Stimulated activated CD4-positive, alpha-beta T cell treated with anti-CD3 and anti-CD28 coated beads, Interleukin-4, amount 100 ng/mL, for 1 hour (primary cell): ENCODE results near the gene GLIS1.

Source experiments
- DNase-seq: peaks from one replicate; pipeline ENCODE4 v3.0.0-alpha.2; 2020

Gene GLIS1

DNA sequence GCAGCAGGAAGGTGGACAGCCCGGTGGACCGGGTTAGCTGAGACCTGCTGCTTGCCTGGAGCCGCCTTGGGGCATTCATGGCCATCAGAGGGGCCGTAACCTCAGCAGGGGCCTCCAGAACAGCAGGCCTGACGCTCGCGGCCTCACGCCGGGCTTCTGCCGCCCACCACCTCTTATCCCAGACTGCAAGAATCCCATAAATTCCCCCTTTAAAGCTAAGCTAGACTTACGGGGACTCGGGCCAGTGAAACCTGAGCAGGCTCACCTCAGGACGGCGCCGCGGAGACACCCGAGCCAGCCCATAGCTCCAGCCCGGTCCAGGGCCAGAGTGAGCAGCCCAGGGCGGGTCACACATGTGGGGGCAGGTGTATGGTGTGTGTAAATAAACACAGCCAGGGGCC, 132.3 kb downstream of the GLIS1 start:
- no peak for DNase-seq

DNA sequence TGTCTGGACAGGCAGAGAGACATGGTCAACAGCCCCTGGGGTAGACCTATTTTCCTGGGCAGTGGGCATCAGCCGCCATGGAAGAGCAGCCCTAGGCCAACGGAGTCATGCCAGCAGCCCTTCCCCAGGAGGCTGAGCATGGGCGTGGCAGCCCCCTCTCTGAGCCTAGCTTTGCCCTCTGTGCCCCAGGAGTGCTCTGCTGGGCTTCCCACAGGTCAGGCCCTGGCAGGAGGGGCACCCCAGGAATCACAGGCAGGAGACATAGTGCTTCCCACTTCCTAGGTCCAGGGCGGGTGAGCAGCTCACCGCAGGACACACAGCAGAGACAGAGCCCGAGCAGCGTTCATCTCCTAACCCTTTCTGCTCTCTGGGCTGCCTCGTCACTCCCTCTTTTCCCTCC, 132.8 kb downstream of the GLIS1 start:
- DNase-seq = no peak

DNA sequence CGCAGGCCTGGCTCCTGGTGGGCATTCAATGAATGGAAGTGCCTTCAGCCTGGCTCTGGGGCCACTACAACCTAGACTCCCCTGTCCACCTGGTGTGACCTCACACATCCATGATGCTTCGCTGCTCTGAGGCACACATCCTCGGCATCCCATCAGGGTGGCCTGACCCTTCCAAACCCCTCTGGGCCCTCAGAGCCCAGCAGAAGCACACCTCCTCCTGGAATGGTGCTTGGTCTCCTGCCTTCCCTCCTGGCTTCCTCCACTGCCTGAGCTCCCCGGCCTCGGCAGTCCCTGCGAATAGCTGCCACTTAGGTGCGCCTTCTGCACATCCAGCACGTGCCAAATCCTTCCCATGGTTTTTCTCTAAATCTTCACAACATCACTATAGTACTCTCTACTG, 133.8 kb downstream of the GLIS1 start:
- no peak for DNase-seq

DNA sequence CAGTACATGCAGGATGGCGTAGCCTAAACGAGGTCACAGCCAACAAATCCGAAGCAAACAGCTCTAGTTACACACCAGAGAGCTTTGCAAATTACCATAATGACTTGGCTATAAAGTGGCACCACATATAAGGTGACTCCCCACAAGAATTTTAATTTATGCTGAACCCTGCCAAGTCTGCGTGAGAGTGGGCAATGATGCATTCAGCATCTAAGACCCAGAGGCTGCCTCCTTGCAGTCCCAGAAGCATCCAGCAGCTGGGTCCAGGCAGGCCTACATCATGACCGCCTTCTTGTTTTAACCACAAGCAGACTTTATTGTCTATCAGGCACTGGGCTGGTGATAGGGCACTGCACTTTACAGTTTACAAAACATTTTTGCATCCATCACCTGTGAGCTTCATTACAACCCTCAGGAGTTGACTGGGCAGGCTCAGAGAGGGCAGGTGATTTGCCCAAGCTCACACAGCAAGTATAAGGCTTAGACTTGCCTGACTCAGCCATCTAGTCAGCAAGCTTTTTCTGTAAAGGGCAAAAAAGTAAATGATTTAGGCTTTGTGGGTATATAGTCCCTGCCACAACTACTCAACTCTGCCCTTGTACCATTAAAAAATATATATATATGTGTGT, 134.6 kb downstream of the GLIS1 start:
- DNase-seq = no peak

DNA sequence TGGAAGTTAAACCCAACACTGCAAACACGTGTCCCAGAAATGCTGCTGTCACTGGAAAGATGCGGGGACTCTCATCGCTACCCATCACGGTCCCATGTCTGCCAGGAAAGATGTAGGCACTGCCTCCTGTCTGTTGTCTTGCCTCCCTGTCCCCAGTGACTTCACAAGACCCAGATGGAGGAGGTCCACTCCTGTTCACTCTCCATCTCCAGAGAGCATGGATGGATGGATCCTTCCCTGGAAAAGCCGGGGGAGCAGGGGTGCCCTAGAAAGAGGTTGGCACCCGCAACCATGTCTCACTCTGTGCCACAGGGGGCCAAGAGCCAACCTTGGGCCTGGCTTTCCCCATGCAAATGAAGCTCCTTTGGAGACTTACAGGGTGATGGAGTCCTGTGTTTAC, 135.5 kb downstream of the GLIS1 start:
- DNase-seq = no peak

DNA sequence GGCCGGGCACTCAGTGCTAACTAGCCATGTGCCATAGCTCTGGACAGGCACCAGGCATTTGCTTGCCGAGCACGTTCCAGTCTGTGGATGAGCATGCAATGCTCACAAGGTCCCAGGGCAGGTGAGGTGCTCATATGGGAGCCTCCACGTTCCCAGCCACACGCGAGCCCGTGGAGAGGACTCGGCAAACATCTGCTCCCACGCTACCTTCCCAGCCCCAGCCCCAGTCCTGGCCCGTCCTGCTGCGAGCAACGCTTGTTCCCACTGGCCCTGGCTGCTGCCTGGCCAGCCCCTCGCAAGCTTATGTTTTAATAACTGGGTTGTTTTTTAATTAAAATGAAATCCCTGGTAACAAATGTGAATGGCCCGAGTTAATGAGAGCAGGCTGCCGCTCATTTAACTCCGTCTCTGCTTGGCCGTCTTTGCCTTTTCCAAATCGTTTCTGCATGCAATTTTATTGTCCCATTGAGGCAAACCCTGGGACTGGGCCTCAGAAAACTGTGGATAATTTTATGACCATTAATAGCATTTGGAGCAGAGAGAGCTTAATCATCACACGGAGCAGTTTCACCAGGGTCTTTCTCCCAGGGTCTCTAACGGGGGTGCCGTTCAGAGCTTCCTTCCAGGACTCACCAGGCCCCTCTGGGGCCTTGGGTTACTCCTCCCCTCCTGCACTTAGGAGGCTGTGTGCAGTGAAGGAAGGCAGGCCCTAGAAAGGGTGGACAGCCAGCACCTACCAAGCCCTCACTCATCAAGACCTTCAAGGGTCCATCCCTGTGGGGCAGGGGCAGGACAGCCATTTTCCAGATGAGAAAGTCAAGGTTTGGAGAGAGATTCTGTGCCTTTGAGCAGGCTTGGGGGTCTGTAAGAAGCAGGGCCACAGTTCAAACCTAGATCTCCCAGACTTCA, 136.8 kb downstream of the GLIS1 start:
- no peak for DNase-seq

DNA sequence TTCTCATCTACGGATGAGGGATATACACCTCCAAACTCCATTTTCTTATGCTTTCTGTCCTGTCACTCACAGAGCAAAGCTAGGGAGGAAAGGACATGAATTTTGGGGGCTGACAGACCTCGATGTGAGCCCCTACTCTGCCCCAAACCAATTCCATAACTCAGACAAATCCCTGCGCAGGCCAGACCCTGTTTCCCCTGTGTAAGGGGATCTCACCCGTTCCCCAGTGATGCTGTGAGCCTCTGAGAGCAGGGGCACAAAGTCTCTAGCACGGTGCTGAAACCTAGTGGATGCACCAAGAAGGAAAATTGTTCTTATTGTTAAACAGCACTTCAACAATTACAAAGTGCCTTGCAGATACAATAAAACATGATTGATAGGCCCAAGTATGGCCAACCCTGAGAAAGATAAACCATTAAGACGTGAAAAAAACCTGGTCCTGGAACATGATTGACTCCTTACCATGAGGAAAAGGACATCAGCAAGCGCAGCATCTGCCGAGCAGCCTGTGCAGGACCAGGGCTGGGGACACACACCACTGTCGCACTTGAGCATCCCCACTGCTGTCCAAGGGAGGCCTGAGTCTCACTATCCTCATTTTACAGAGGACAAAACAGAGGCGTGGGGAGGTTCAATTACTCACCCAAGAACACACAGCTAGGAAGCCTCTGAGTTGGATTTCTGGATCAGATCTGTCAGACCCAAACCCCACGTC, 137.8 kb downstream of the GLIS1 start:
- DNase-seq = no peak

DNA sequence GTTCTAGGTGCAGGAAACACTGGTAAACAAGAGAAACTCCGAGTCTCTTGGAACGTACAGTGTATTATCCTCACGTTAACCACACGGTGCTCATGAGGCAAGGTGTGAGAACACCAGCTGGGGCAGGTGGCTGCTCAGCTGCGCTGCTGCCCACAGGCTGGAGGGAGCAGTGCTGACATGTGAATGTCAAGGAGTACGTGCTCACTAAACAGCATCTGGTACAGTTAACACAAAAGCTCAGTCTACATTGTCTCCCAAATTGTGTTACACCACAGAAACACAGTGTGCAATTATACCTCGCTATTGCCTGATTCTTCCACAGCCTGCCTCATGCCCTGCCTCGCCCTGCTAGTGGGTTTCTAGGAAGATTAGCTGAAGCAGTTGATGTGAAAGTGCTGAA, 138.4 kb downstream of the GLIS1 start:
- DNase-seq = no peak

DNA sequence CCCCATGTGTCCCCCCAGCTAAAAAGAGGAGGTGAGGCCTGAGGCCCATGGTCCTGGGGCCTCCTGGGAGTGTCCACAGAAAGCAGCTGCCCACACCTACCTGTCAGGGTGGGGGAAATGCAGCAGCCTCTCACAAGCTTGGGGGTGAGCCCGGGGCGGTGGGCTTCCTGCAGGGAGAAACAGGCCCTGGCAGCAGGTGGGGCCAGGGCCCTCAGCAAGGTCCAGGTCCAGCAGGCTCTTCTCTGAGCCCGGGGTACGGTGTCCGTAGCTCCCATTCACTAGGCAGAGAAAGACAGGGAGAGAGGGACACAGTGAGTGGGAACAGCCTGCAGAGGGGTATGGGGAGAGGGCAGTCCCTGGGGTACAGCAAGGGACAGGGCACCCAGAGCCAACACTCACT, 139.0 kb downstream of the GLIS1 start:
- DNase-seq = no peak

DNA sequence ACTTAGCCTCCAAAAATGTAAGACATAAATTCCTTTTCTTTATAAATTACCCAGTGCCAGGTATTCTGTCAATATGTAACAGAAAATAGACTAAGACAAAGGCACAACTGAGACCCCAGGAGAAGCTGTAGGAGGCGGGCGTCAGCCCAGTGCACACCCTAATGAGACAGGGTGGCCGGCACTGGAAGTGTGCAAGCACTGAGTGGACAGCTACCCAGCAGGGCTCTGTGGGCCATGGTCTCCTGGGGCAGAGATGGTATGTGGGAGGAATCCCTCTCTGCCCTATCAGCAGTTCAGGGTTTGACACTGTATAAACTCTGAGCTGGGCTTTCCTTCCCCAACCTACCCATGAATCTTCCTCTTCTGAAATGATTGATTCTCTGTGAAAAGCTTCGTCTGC, 139.5 kb downstream of the GLIS1 start:
- no peak for DNase-seq

DNA sequence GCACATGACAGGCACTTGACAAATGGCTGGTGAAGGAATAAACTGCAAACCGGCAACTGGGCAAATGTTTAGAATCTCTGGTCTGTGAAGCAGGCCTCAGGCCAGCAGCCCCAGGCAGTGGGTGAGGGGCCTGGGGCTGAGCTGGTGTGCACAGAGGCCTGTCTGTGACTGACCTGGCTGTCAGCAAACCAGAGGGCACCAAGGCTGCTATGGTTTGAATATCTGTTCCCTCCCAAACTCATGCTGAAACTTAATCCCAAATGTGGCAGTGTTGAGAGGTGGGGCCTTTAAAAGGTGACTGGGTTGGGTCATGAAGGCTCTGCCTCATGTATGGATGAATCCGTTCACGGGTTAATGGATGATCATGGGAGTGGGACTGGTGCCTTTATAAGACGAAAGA, 140.0 kb downstream of the GLIS1 start:
- DNase-seq = no peak

DNA sequence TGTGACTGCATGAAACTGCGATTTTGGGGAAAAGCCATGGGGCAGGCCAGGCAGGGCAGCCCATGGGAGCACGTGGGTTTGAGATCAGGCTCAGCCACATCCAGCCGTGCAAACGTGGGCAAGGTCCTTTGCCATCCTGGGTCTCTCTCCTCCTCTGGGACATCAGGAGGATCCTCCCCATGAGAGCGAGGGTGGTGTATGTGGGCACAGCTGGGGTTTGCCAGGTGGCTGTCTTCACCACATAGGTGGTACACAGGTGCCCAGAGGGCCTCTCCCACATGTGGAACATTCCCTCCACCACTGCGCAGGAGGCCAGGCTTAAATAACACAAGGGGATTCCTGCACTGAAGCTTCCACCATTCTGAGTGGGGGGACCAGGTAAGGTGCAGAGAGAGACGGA, 143.1 kb downstream of the GLIS1 start:
- no peak for DNase-seq

DNA sequence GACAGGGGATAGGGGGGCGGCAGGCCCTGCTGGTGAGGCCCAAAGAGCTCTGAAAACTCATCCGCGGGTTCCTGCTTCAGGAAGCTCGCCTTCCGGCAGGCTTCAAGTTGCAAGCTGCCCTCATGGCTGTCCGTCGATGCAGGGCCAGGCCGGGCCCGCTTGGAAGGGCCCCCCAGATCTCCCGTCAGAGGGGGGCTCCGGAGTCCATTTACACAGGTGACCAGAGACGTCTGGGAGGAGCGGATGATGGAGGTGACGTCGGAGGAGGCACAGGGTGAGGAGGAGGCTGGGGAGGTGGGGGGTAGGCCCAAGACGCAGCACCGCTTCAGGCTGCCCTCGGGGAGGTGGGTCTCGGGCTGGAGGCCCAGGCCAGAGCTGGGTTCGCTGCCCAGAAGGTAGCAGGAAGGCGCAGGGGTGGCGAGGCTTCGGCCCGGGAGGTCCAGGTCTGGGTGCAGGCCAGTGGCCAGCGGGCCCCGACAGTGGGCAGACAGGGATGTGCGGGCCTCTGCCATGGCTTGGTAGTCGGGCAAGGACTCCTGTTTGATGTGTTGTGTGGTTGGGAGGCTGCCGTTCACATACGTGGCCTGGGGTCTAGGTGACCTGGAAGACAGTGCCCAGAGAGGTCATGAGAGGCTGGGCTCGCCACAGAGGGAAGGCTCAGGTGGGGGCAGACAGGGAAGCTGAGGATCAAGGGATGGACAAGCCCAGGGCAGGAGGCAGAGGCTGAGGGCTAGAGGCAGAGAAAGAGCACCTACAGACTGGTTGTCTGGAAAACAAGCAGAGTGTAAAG, 144.4 kb downstream of the GLIS1 start:
- DNase-seq = no peak

DNA sequence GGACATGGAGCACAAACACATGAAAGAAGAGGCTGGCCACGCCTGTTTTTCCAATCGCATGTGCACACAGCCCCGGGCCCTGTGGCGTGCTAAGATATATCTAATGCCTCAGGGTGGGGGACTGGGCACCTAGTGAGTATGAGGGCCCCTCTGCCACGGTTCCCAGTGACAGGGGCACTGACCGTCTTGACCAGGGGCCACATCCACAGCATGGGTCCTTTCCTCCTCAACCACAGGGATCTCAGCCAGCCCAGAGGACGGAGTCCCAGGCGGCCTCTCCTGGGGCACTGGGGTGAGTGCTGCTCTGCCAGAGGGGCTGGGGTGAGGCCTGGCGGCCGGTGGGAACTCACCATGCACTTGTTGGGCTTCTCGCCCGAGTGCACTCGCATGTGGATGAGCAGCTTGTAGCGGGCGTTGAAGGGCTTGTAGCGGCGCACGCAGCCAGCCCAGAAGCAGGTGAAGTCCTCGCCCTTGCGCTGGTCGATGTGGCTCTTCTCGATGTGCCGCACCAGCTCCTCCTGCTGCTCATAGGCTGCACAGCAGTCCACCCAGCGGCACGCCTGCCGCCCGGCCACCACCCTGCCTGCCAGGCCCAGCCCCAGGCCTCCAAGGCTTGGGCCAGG, 145.1 kb downstream of the GLIS1 start:
- DNase-seq = no peak

DNA sequence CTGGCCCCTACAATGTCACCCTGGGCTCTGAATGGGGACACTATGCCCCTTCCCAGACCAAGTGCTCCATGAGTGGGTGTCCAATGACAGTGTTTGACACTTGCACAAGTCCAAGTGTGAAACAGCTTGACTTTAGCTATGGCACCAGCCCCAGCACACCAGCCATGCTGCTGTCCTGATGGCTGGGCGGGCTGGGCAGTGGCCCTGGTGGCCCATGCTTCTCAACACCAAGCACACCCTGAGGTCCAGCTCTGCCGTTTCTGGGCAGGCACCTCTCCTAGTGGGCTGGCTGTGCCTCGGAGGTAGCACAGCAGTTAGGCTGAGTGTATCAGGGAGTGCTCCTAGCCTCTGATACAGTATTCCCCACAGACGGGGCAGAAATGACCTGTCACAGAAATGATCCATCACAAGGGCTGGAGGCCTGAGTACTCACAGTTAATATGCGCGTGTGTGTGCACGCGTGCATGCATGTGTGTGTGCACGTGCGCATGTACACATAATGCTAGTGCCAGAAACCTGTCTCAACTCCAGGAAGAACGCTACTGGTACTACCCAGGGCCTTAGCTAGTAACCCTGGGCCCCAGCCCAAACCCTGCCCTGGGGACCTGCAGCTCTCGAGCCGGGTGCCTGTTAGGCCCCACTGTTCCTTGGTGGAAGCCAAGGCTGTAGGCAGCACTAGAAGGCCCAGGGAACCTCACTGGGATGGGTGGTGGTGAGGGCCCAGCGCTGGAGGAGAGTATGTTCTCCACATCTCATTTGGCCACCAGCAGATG, 145.8 kb downstream of the GLIS1 start:
- no peak for DNase-seq

DNA sequence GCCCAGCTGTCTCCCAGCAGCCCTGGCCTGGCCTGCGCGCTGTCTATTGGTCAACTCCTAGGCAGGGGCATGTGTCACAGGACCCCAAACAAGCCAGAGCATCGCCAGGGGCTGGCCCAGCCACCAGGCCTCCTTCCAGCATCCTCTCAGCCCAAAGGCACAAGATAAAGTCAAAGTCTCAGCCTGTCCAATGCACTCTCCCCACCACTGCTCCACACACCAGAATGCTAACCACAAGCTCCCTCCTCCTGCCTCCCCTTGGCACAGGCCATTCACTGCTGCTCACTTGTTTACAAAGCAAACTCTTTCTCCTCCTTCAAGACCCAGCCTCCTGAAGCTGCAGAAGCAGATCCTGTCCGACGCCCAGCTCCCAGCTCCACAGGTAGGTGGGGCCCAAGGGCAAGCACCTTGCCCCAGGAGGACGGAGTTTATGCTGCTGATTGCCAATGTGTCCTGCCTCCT, 146.4 kb downstream of the GLIS1 start:
- no peak for DNase-seq

DNA sequence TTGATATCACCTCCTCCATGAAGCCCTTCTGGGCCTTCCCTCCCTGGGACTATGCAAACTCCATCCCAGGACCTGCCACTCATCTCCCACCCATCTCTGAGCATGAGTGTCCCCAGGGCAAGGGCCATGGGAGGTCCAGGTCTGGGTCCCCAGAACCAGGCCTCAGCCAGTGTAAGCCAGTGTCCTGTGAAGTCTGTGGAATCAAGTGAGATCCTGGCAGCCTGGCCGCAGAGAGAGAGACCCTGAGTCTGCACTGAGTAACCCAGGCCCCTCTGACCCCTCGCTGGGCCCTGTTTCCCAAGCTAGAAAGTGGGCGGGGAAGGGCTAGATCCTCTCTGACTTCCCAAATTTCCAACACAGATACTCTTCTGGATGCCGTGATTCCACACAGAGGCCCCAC, 147.0 kb downstream of the GLIS1 start:
- no peak for DNase-seq

DNA sequence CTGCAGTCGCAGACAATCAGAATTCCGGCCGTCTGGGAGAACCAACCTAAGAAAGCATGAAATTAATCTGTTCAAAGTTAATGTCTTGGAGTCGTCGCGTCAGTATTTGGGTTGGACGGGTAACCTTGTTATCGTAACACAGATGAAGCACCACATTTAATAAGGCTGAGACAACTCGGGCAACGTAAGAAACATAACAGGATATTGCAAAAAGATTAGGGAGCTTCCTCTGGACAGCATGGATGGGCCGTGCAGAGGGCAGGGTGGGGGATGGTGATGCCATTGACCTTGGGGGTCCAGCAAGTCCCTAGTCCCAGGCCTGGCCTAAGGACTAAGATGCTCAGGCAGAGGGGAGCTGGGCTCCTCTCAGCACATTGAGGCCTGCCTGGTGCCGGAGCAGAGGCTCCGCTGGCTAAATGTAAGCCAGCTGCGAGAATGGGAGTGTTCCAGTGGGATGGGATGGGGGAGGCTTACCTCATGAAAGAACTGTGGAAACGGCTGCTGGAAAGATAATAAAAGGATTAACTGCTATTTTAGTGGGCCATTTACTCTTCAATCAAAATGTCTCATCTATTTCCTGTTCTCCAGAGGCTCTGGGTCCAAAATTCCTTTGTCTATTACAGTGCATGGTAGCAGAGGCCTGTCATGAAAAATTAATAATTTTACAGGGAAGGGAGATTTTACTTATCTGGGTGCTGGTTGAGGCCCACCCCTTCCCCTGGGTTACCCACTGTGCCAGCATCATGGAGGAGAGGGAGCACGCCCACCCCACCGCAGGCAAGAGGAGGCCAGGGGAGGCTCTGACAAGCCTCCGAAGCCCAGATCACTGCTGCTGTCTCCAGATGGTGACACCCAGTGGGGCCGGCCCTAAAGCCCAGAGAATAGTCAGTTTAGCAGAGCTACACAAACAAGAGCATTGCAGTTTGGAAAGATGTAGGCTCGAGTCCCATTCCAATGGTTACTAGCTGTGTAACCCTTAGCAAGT, 148.1 kb downstream of the GLIS1 start:
- no peak for DNase-seq

DNA sequence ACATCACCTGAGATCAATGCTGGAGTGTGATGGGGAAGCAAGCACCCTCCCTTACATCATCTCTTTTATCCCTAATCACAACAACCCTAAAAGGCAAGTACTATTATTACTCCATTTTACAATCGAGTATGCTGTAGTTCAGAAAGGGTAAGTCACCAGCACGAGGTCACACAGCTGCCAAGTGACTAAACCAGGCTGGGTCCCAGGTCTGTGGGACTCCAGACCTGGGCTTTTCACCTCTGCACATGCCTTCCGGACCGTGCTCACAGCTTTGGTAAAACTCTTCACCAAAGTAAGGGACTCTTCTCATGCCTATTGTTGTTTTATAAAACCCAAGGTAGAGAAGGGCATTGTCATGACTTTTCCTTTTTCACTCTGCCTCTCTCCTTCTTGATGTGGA, 148.9 kb downstream of the GLIS1 start:
- no peak for DNase-seq
